DND-41 (cell line): ENCODE results near the gene GARNL3.

Source experiments
- ATAC-seq: fragments of 200-7000 bp; cut with Tn5 transposase; 3 replicates; pipeline ENCODE4 v1.9.1; 2021; ENCODE audit warnings: low read depth; ENCODE audit not compliant: insufficient read depth
- DNase-seq: peaks from one replicate; pipeline ENCODE4 v3.0.0-alpha.2; 2020
- H2AFZ ChIP-seq: 2 replicates; pipeline ENCODE4 v1.6.0; 2012; ENCODE audit warnings: low read depth, low read length
- H3K27ac ChIP-seq: 2 replicates; pipeline ENCODE4 v1.5.1; 2012; ENCODE audit warnings: low read length, inconsistent platforms
- H3K27me3 ChIP-seq: fragments of 200-600 bp; sonication (generic); 2 replicates; pipeline ENCODE4 v1.6.0; 2012; ENCODE audit warnings: low read length, mild to moderate bottlenecking, inconsistent platforms; ENCODE audit not compliant: insufficient read depth, poor library complexity
- H3K36me3 ChIP-seq: 2 replicates; pipeline ENCODE4 v1.5.1; 2012; ENCODE audit warnings: low read length, inconsistent platforms; ENCODE audit not compliant: insufficient read depth
- H3K4me1 ChIP-seq: 2 replicates; pipeline ENCODE4 v1.5.1; 2012; ENCODE audit warnings: mild to moderate bottlenecking, low read length; ENCODE audit not compliant: insufficient read depth
- H3K4me2 ChIP-seq: 2 replicates; pipeline ENCODE4 v1.6.0; 2012; ENCODE audit warnings: mild to moderate bottlenecking, moderate library complexity, low read length, inconsistent platforms; ENCODE audit not compliant: insufficient read depth
- H3K4me3 ChIP-seq, 2 experiments: fragments of 200-600 bp in 1 of 2; shearing (Covaris generic) in 1 of 2; 2 replicates each; pipeline ENCODE4 v1.5.1; 2012 to 2016; ENCODE audit warnings: inconsistent platforms in 2 of 2, low read length in 2 of 2, mild to moderate bottlenecking in 2 of 2, low read depth in 1 of 2, moderate library complexity in 1 of 2
- H3K79me2 ChIP-seq: 2 replicates; pipeline ENCODE4 v1.6.0; 2012; ENCODE audit warnings: low read length, inconsistent platforms; ENCODE audit not compliant: insufficient read depth
- H3K9ac ChIP-seq: 2 replicates; pipeline ENCODE4 v1.6.0; 2012; ENCODE audit warnings: low read depth, mild to moderate bottlenecking, inconsistent platforms, low read length, moderate library complexity
- H3K9me3 ChIP-seq: 2 replicates; pipeline ENCODE4 v1.5.1; 2012; ENCODE audit warnings: low read length, moderate library complexity, mild to moderate bottlenecking, inconsistent platforms; ENCODE audit not compliant: insufficient read depth, severe bottlenecking
- H4K20me1 ChIP-seq: 2 replicates; pipeline ENCODE4 v1.6.0; 2012; ENCODE audit warnings: low read length; ENCODE audit not compliant: insufficient read depth
- CTCF ChIP-seq: IDR thresholded peaks from 2 replicates; pipeline ENCODE4 v1.5.1; 2012; ENCODE audit warnings: borderline replicate concordance, low read length, moderate library complexity, mild to moderate bottlenecking; ENCODE audit not compliant: poor library complexity, severe bottlenecking; ENCODE audit errors: extremely low read depth
- EZH2 ChIP-seq: IDR thresholded peaks from 3 replicates; pipeline ENCODE4 v1.6.1; 2012; ENCODE audit warnings: borderline replicate concordance, low read depth, mild to moderate bottlenecking, moderate library complexity, low read length, inconsistent platforms; ENCODE audit not compliant: severe bottlenecking

GARNL3 gene

GRCh38 chr9:127336506-127337352 is 72.2 kb downstream of the GARNL3 start:
- Histone ChIP-seq H2AFZ (no peak overlapping the region), H3K79me2 (no peaks in the 10 kb centered on the region), H3K9me3 (no peaks in the 10 kb centered on the region), H4K20me1 (peaks cover 13% of the 10 kb centered on the region; the same call in 1 of the 2 replicates), H3K27me3 (peaks cover 31% of the 10 kb centered on the region), H3K27ac (no peak overlapping the region), H3K9ac (no peak overlapping the region), H3K4me1 (no peaks in the 10 kb centered on the region), H3K4me3 (no peak overlapping the region), H3K4me2 (no peak overlapping the region), H3K36me3 (no peaks in the 10 kb centered on the region)
- ATAC-seq = no peak
- no peak for DNase-seq
- TF ChIP-seq CTCF = no peak

GRCh38 chr9:127340721-127341120 is 76.1 kb downstream of the GARNL3 start:
- peaks cover 57% of the 10 kb centered on the region for H3K27me3 ChIP-seq
- no peaks in the 10 kb centered on the region for H3K9me3 ChIP-seq
- no peak for TF ChIP-seq EZH2
- TF ChIP-seq CTCF = no peak
- H3K36me3 ChIP-seq = no peaks in the 10 kb centered on the region
- no peaks in the 10 kb centered on the region for H3K79me2 ChIP-seq
- H4K20me1 ChIP-seq = peaks cover 20% of the 10 kb centered on the region
- ATAC-seq (no peak), DNase-seq (no peak)
- H3K4me3 ChIP-seq = no peak overlapping the region
- no peak overlapping the region for H3K4me2 ChIP-seq
- no peak overlapping the region for H2AFZ ChIP-seq
- no peak overlapping the region for H3K27ac ChIP-seq
- H3K4me1 ChIP-seq = no peaks in the 10 kb centered on the region
- H3K9ac ChIP-seq = no peak overlapping the region

- no peak overlapping the region for H2AFZ ChIP-seq
- H3K4me3 ChIP-seq = no peak overlapping the region
- TF ChIP-seq CTCF = no peak
- no peak for TF ChIP-seq EZH2
- H3K4me2 ChIP-seq = no peak overlapping the region
- no peak for ATAC-seq
- H3K9me3 ChIP-seq = no peaks in the 10 kb centered on the region
- H3K4me1 ChIP-seq = no peaks in the 10 kb centered on the region
- H3K9ac ChIP-seq = no peak overlapping the region
- H3K27me3 ChIP-seq = peaks cover 57% of the 10 kb centered on the region
- H3K79me2 ChIP-seq = no peaks in the 10 kb centered on the region
- no peaks in the 10 kb centered on the region for H3K36me3 ChIP-seq
- H4K20me1 ChIP-seq = peaks cover 20% of the 10 kb centered on the region
- no peak for DNase-seq
- H3K27ac ChIP-seq = no peak overlapping the region
Measured at GRCh38 chr9:127341152-127341551, 76.6 kb downstream of the GARNL3 start.
